ENCODE measurements around the gene NAT10.
A peak's percentile ranks its signal among the peaks of the same experiment; 100 is the strongest.

Gene NAT10

DNA sequence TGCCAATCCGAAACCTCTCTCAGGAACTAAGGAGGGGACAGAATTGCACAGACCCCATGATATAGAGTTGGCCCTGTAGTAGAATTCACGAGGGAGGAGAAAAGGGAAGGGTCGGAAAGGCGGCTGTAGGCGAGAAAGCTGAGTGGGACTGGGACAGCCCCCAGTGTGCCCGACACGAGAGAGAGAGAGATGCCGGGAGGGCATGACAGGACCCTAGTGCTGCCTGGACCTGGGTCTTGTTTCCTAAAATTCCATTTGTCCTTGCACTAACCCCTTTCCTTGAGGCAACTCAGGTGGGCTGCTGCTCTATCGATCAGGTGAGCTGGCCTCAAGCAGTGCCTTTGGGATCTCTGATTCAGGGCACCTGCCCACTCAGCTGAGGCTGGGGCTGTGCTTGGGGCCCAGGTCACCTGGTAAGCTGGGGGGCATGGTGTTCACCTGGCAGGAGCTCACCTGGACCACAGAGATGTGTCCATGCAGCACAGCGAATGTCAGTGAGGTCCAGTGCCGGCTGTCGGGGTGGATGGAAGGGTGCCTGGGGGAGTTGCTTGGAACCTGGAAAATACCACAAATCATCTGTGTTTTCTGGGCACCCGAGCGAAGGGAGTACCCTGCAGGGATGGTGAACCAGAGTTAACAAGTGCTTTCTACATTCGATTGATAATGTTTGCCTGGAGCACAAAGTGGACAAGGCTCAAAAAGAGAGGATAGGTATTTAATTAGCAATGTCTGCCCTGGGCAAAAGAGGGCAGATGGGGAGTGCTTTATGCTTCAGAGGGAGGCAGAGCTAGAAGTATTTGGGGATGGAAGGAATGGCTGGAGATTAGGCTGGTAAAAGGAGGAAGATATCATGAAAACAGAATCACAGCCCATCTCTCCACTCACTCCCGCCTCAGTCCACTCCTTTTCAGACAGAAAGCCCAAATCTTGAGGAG lies 61.6 kb downstream of the NAT10 start:
- no peak overlapping the region for H3K27ac ChIP-seq (ENCODE audit: low read length)
- H3K4me3 ChIP-seq (ENCODE audit: low read length): no peak overlapping the region
- H3K36me3 ChIP-seq (ENCODE audit: control insufficient read depth, insufficient read depth, low read length): peaks cover 3% of the 10 kb centered on the region
- no peak for DNase-seq (ENCODE audit: low read depth, low spot score)
- no peaks in the 10 kb centered on the region for H3K27me3 ChIP-seq (ENCODE audit: control insufficient read depth, insufficient read depth, low read length)
- H3K4me1 ChIP-seq (ENCODE audit: control insufficient read depth, insufficient read depth, low read length): no peaks in the 10 kb centered on the region; the same call in 1 of the 2 replicates
- no CpG with 5 or more reads among the region's 16 CpGs for WGBS (ENCODE audit: insufficient coverage, insufficient read length)
- H3K9me3 ChIP-seq (ENCODE audit: control insufficient read depth, insufficient read depth, low read length): no peaks in the 10 kb centered on the region

DNA sequence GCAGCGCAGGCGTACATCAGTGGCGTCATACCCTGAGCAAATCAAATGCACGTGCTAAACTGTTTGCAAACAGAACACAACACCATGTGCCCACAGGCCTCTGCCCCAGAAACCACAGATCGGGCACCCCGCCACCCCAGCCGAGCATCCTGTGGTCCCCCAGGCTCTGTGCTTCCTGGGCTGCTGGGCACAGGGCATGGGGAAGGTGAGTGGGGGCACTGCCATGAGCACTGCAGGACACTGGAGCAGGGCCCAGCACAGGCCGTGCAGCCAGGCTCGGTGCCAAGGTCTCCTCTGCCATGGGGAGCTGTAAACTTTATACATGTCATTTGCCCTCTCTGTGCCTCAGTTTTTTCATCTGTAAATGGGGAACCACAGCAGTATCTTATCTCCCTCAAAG lies 62.5 kb downstream of the NAT10 start:
- no peaks in the 10 kb centered on the region for H3K27me3 ChIP-seq (ENCODE audit: control insufficient read depth, insufficient read depth, low read length)
- no peaks in the 10 kb centered on the region for H3K9me3 ChIP-seq (ENCODE audit: control insufficient read depth, insufficient read depth, low read length)
- no peak overlapping the region for H3K4me3 ChIP-seq (ENCODE audit: low read length)
- H3K4me1 ChIP-seq (ENCODE audit: control insufficient read depth, insufficient read depth, low read length): no peaks in the 10 kb centered on the region; the same call in 1 of the 2 replicates
- DNase-seq (ENCODE audit: low read depth, low spot score): no peak
- H3K27ac ChIP-seq (ENCODE audit: low read length): no peak overlapping the region
- no CpG with 5 or more reads among the region's 9 CpGs for WGBS (ENCODE audit: insufficient coverage, insufficient read length)
- no peaks in the 10 kb centered on the region for H3K36me3 ChIP-seq (ENCODE audit: control insufficient read depth, insufficient read depth, low read length)

DNA sequence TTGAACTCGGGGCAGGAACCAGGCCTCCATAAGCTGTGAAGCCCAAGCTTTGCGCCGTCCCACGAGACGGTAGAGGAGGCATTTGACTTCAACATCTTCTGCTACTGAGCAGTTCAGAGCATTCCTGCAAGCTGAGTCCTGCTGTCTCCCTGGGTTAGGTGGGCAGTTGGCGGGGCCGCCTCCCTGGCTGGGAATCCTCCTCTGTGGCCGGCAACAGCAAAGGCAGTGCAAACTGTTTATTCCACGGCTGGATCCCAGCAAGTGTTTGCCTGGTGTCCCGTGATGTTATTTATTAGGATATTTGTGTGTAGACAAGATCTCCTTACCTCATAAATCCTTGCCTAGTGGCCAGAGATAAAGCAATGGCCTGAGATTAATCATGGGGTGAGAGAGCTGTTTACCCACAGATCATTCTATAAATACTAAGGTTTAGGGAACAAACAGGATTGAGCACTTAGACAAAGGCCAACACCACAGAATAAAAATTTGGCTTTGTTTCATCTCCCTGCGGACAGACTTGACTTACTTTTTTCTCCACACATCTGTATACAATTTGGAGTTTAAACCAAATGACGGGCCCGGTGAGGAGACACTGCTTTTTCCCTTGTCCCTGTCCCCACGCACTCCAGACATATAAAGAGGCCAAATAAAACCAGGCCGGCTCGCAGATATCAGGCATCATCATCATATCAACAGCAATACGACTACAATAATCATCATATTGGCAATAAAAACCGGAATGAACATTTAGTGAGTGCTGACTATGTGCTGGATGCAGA lies 63.4 kb downstream of the NAT10 start:
- Histone ChIP-seq H3K4me1 (ENCODE audit: control insufficient read depth, insufficient read depth, low read length) (no peaks in the 10 kb centered on the region; the same call in 1 of the 2 replicates), H3K36me3 (ENCODE audit: control insufficient read depth, insufficient read depth, low read length) (no peaks in the 10 kb centered on the region), H3K27me3 (ENCODE audit: control insufficient read depth, insufficient read depth, low read length) (no peaks in the 10 kb centered on the region), H3K4me3 (ENCODE audit: low read length) (no peak overlapping the region), H3K27ac (ENCODE audit: low read length) (no peak overlapping the region), H3K9me3 (ENCODE audit: control insufficient read depth, insufficient read depth, low read length) (no peaks in the 10 kb centered on the region)
- no peak for DNase-seq (ENCODE audit: low read depth, low spot score)
- WGBS (ENCODE audit: insufficient coverage, insufficient read length): no CpG with 5 or more reads among the region's 18 CpGs

DNA sequence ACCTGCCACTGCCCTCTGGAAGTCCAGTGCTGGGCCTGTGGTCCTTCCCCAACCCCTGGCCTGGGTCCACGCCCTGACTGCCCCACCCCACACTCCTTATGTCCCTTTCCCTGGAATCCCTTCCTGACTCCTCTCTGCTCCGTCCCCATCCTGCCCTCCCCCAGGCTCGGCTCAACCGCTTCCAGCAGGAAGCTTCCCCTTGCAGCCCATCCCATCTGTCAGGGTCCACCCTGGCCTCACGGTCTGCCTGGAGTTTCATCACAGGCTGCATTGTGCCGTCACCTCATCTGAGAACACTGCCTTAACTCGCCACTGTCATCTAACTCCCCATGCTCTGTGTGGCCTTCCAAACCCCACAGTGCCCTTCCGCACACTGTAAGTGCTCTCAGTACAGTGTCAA lies 64.3 kb downstream of the NAT10 start:
- no peak overlapping the region for H3K27ac ChIP-seq (ENCODE audit: low read length)
- no peaks in the 10 kb centered on the region for H3K36me3 ChIP-seq (ENCODE audit: control insufficient read depth, insufficient read depth, low read length)
- no CpG with 5 or more reads among the region's 8 CpGs for WGBS (ENCODE audit: insufficient coverage, insufficient read length)
- H3K4me3 ChIP-seq (ENCODE audit: low read length): no peak overlapping the region
- H3K9me3 ChIP-seq (ENCODE audit: control insufficient read depth, insufficient read depth, low read length): no peaks in the 10 kb centered on the region
- H3K4me1 ChIP-seq (ENCODE audit: control insufficient read depth, insufficient read depth, low read length): no peaks in the 10 kb centered on the region; the same call in 1 of the 2 replicates
- H3K27me3 ChIP-seq (ENCODE audit: control insufficient read depth, insufficient read depth, low read length): no peaks in the 10 kb centered on the region
- DNase-seq (ENCODE audit: low read depth, low spot score): no peak

DNA sequence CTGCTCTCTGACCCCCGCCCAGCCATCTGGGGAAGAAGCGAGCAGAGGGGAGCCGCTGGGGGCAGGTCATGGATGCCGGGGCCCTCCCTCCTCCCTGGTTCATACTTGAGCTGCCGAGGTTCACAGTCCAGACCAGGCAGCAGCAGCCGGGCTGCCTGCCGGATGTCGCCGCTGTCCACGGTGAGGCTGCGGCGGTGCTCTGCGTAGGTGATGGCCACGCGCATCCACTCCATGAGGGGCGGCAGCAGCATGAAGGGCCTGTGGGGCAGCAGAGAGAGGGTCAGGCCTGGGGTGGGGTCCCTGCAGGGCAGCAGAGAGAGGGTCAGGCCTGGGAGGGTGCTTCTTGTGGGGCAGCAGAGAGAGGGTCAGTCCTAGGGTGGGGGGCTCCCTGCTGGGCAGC lies 67.6 kb downstream of the NAT10 start:
- WGBS (ENCODE audit: insufficient coverage, insufficient read length): no CpG with 5 or more reads among the region's 16 CpGs
- Histone ChIP-seq H3K4me3 (ENCODE audit: low read length) (no peak overlapping the region), H3K4me1 (ENCODE audit: control insufficient read depth, insufficient read depth, low read length) (no peaks in the 10 kb centered on the region), H3K27me3 (ENCODE audit: control insufficient read depth, insufficient read depth, low read length) (no peaks in the 10 kb centered on the region), H3K9me3 (ENCODE audit: control insufficient read depth, insufficient read depth, low read length) (no peaks in the 10 kb centered on the region), H3K36me3 (ENCODE audit: control insufficient read depth, insufficient read depth, low read length) (no peaks in the 10 kb centered on the region), H3K27ac (ENCODE audit: low read length) (no peak overlapping the region)
- no peak for DNase-seq (ENCODE audit: low read depth, low spot score)

DNA sequence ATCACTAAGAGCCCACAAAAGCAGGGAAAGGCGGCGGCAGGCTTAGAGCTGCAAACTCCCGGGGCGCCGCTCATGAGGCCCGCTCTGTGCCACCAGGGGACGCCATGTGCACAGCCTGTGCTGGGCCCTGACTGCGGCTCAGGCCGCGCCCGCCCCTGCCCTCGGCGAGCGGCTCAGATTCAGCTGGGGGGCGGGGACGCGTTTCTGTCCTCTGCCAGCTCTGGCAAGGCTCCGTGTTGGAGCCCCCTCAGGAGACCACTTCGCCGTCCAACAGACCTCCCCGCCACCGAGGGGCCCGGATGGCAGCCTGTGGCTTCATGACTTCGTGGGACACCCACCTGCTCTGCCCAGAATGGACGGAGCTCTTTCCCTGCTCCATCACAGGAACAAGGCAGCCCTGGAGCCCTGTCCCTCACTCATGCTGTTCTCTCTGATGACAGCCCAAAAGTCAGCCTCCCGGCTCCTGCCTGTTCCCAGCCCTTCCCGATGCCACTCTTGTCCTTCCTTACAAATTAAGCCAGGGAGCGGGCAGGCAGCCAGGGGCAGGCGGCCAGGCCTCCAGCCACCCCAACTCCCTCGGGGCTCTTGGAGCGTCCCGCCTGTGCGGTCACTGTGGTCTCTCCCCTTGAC lies 69.1 kb downstream of the NAT10 start:
- WGBS (ENCODE audit: insufficient coverage, insufficient read length): no CpG with 5 or more reads among the region's 33 CpGs
- H3K4me1 ChIP-seq (ENCODE audit: control insufficient read depth, insufficient read depth, low read length): no peaks in the 10 kb centered on the region
- DNase-seq (ENCODE audit: low read depth, low spot score): no peak
- H3K36me3 ChIP-seq (ENCODE audit: control insufficient read depth, insufficient read depth, low read length): no peaks in the 10 kb centered on the region
- H3K9me3 ChIP-seq (ENCODE audit: control insufficient read depth, insufficient read depth, low read length): no peaks in the 10 kb centered on the region
- H3K27me3 ChIP-seq (ENCODE audit: control insufficient read depth, insufficient read depth, low read length): no peaks in the 10 kb centered on the region
- peak overlapping the region; percentile 25; the same call in 1 of the 2 replicates for H3K4me3 ChIP-seq (ENCODE audit: low read length)
- H3K27ac ChIP-seq (ENCODE audit: low read length): no peak overlapping the region

DNA sequence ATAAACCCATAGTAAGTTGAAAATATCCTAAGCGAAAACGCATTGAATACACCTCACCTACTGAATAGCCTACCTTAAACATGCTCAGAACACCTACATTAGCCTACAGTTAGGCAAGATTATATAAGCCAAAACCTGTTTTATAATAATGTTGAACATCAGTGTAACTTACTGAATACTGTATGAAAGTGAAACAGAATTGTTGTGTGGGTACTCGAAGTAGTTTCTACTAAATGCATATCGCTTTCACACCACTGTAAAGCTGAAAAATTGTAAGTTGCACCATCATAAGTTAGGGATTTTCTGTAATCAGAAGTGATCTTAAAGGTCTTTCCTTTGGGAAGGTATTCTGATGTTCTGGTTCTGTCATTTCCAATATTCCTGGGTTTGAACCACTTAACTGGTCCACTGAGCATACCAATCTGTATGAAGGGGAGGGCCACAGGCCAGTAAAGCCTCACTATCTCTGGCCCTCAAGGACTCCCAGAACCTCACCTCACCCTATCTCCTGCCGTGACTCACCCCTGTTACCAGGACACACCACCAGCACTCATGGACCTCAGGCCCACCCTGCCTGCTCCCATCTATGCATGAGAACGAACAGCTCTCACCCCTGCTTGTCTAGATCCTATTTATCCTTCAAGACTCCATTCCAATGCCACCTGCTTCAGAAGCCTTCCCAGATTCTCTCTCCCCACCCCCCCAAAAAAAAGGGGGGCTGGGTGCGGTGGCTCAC lies 70.0 kb downstream of the NAT10 start:
- Histone ChIP-seq H3K27ac (ENCODE audit: low read length) (no peak overlapping the region), H3K9me3 (ENCODE audit: control insufficient read depth, insufficient read depth, low read length) (no peaks in the 10 kb centered on the region), H3K4me3 (ENCODE audit: low read length) (no peak overlapping the region), H3K4me1 (ENCODE audit: control insufficient read depth, insufficient read depth, low read length) (no peaks in the 10 kb centered on the region), H3K36me3 (ENCODE audit: control insufficient read depth, insufficient read depth, low read length) (no peaks in the 10 kb centered on the region), H3K27me3 (ENCODE audit: control insufficient read depth, insufficient read depth, low read length) (no peaks in the 10 kb centered on the region)
- WGBS (ENCODE audit: insufficient coverage, insufficient read length): no CpG with 5 or more reads among the region's 7 CpGs
- DNase-seq (ENCODE audit: low read depth, low spot score): no peak

DNA sequence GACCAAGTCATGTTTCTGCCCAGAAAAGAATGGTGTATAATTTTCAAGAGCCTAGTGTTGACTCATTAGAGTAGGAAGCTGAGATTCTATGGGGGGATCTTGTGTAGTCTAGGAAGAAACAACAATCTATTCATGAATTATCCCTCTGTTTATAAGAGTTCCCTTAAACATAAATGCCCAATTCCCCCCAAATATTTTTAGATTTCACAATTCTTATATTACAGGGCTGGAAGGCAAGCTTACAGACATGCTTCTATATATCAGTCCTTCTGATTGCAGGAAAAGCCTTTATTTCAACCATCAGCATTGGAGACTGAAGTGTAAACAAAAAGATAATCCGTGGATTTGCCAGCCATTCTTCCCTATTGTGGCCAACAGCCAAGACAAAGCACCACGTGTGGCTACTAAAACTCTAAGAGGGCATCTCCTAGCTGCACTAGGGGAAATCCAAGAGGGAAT lies 71.4 kb downstream of the NAT10 start:
- Histone ChIP-seq H3K9me3 (ENCODE audit: control insufficient read depth, insufficient read depth, low read length) (no peaks in the 10 kb centered on the region), H3K27ac (ENCODE audit: low read length) (no peak overlapping the region), H3K4me3 (ENCODE audit: low read length) (no peak overlapping the region), H3K36me3 (ENCODE audit: control insufficient read depth, insufficient read depth, low read length) (no peaks in the 10 kb centered on the region), H3K27me3 (ENCODE audit: control insufficient read depth, insufficient read depth, low read length) (no peaks in the 10 kb centered on the region), H3K4me1 (ENCODE audit: control insufficient read depth, insufficient read depth, low read length) (no peaks in the 10 kb centered on the region)
- no CpG with 5 or more reads among the region's 2 CpGs for WGBS (ENCODE audit: insufficient coverage, insufficient read length)
- DNase-seq (ENCODE audit: low read depth, low spot score): no peak

DNA sequence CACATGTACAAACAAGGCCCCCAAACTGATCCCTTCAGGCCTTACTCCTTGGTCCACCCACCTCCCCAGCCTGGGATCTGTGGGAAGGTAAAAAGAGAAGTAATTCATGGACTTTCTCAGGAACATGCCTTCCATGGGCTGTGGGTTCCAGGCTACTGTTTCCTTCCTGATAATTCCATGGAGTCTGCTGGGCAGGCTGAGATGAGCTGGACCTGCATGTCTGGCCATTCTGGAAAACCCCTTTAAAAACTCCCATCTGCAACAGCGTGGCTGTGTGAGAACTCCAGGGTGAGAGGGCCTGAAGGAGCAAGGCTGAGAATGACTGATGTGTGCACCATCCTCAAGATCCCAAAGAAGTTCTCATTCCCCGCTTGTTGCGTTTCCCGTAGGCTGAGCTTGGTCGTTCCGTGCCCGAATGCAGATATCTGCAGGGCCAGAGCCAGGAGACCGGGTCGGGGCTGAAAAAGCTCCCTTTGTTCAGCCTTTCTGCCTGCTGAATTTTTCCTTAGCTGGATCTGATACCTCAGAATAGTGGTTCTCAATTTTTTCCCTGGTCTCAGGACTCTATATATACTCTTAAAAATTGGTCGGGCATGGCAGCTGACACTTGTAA lies 72.9 kb downstream of the NAT10 start:
- no CpG with 5 or more reads among the region's 10 CpGs for WGBS (ENCODE audit: insufficient coverage, insufficient read length)
- no peak for DNase-seq (ENCODE audit: low read depth, low spot score)
- H3K9me3 ChIP-seq (ENCODE audit: control insufficient read depth, insufficient read depth, low read length): no peaks in the 10 kb centered on the region

More for the DNA sequence above, 72.9 kb downstream of the NAT10 start:
- Histone ChIP-seq H3K27me3 (ENCODE audit: control insufficient read depth, insufficient read depth, low read length) (no peaks in the 10 kb centered on the region), H3K4me1 (ENCODE audit: control insufficient read depth, insufficient read depth, low read length) (no peaks in the 10 kb centered on the region), H3K36me3 (ENCODE audit: control insufficient read depth, insufficient read depth, low read length) (no peaks in the 10 kb centered on the region), H3K27ac (ENCODE audit: low read length) (no peak overlapping the region), H3K4me3 (ENCODE audit: low read length) (no peak overlapping the region)

Measured in iPS DF 6.9 (cell line).